ENCODE data around the gene BMS1. TPM values are rescaled to one million over a fixed set of nuclear protein-coding genes. Genes with fewer than 3 reads are reported as not detected.
"Not testable (repeated sequence)": the region's sequence is repeated elsewhere in the genome, so short reads cannot be mapped to it uniquely, and the experiment has no call there.

BMS1 gene
- total RNA-seq, 4 donors from 2014 or later, result 11.5 to 17.4 (median 16.7) TPM

- no peak for DNase-seq
- H3K4me3 ChIP-seq, result no peak overlapping the region
- H3K36me3 ChIP-seq, result peaks cover 15 to 100% (median 52%) of the 10 kb centered on the region in 3 donors
- no peaks in the 10 kb centered on the region for H3K9me3 ChIP-seq
- H3K27ac ChIP-seq, result no peak overlapping the region
- H3K27me3 ChIP-seq, result no peaks in the 10 kb centered on the region
- intact Hi-C loops (cut with DNase I), result no loop called here
- no peak for TF ChIP-seq CTCF (IDR thresholded peaks at IDR 0.05)
- no peak for TF ChIP-seq POLR2A (IDR thresholded peaks at IDR 0.05)
- H3K4me1 ChIP-seq, result no peaks in the 10 kb centered on the region
Observed at GRCh38 chr10:42801135-42801534, 18.5 kb downstream of the BMS1 start.

GRCh38 chr10:42802876-42803275 lies 20.3 kb downstream of the BMS1 start:
- Histone ChIP-seq H3K27ac (no peak overlapping the region), H3K36me3 (peaks cover 12 to 100% (median 37%) of the 10 kb centered on the region in 3 donors), H3K27me3 (no peaks in the 10 kb centered on the region), H3K4me3 (no peak overlapping the region), H3K4me1 (no peaks in the 10 kb centered on the region), H3K9me3 (no peaks in the 10 kb centered on the region)
- DNase-seq, result no peak
- 76 to 97% methylated on average over 3 of the region's 3 CpGs for WGBS, 2 donors
- no peak for TF ChIP-seq CTCF (IDR thresholded peaks at IDR 0.05)
- no peak for TF ChIP-seq POLR2A (IDR thresholded peaks at IDR 0.05)
- intact Hi-C loops (cut with DNase I), result no loop called here

GRCh38 chr10:42809676-42810075 lies 27.1 kb downstream of the BMS1 start:
- 75 to 92% methylated on average over 4 of the region's 4 CpGs for WGBS, 2 donors
- no peak for DNase-seq
- H3K27me3 ChIP-seq, result no peaks in the 10 kb centered on the region
- no peak overlapping the region for H3K27ac ChIP-seq
- TF ChIP-seq POLR2A (IDR thresholded peaks at IDR 0.05), result no peak
- no peak for TF ChIP-seq CTCF (IDR thresholded peaks at IDR 0.05)
- H3K4me1 ChIP-seq, result no peaks in the 10 kb centered on the region
- H3K9me3 ChIP-seq, result no peaks in the 10 kb centered on the region
- intact Hi-C loops (cut with DNase I), result no loop called here
- H3K36me3 ChIP-seq, result peaks cover 7 to 95% (median 8%) of the 10 kb centered on the region in 3 donors
- H3K4me3 ChIP-seq, result no peak overlapping the region

- Histone ChIP-seq H3K9me3 (no peaks in the 10 kb centered on the region), H3K27me3 (no peaks in the 10 kb centered on the region), H3K36me3 (peaks cover 0 to 95% (median 6%) of the 10 kb centered on the region in 3 donors), H3K4me3 (no peak overlapping the region), H3K27ac (no peak overlapping the region), H3K4me1 (no peaks in the 10 kb centered on the region)
- WGBS, 2 donors, result 80 to 95% methylated on average over 4 of the region's 4 CpGs
- DNase-seq, result no peak
- intact Hi-C loops (cut with DNase I), result no loop called here
- TF ChIP-seq CTCF (IDR thresholded peaks at IDR 0.05) (no peak), POLR2A (IDR thresholded peaks at IDR 0.05) (no peak)
Observed at GRCh38 chr10:42812028-42812427, 29.4 kb downstream of the BMS1 start.

- H3K4me1 ChIP-seq; intact Hi-C loops (cut with DNase I); H3K27me3 ChIP-seq; H3K27ac ChIP-seq; H3K9me3 ChIP-seq; DNase-seq; H3K4me3 ChIP-seq: not testable (repeated sequence)
- 80 to 90% methylated on average over 5 of the region's 5 CpGs for WGBS, 2 donors
- H3K36me3 ChIP-seq, result peaks cover 11 to 95% (median 11%) of the 10 kb centered on the region in 3 donors
Observed at GRCh38 chr10:42813989-42814687, 31.5 kb downstream of the BMS1 start.

GRCh38 chr10:42816334-42816733 lies 33.7 kb downstream of the BMS1 start:
- H3K27me3 ChIP-seq; H3K4me1 ChIP-seq; H3K27ac ChIP-seq; intact Hi-C loops (cut with DNase I); H3K9me3 ChIP-seq; DNase-seq; H3K4me3 ChIP-seq: not testable (repeated sequence)
- 87 to 88% methylated on average over 4 to 5 of the region's 5 CpGs for WGBS, 2 donors
- H3K36me3 ChIP-seq, result peaks cover 18 to 95% (median 21%) of the 10 kb centered on the region in 3 donors
